Gastroesophageal sphincter (tissue), 4 donors: Measurements from ENCODE around the gene SAMD9. TPM values are rescaled to one million over a fixed set of nuclear protein-coding genes. Genes with fewer than 3 reads are reported as not detected.

Source experiments
- ATAC-seq: fragments of 150-250 bp; one replicate; pipeline ENCODE4 v1.9.1; 2016; ENCODE audit warnings: mild to moderate bottlenecking, moderate library complexity
- H3K27ac ChIP-seq, 4 donors: fragments of 200-600 bp; sonication (generic) in 3 of 4; 1 replicate in 3 of 4; 2 replicates in 1 of 4; pipeline ENCODE4 v1.5.1; 2016 to 2019
- H3K27me3 ChIP-seq: fragments of 200-600 bp; sonication (generic); one replicate; pipeline ENCODE4 v1.5.1; 2019
- H3K36me3 ChIP-seq, 2 donors: fragments of 200-600 bp; sonication (generic); one replicate each; pipeline ENCODE4 v1.5.1; 2019; ENCODE audit warnings: control low read depth in 1 of 2
- H3K4me1 ChIP-seq, 3 donors: fragments of 200-600 bp; sonication (generic); 1 replicate in 2 of 3; 2 replicates in 1 of 3; pipeline ENCODE4 v1.5.1; 2016 to 2019; ENCODE audit warnings: control low read depth in 2 of 3
- H3K4me3 ChIP-seq, 2 donors: fragments of 200-600 bp; sonication (generic); one replicate each; pipeline ENCODE4 v1.5.1; 2019; ENCODE audit warnings: mild to moderate bottlenecking in 1 of 2, moderate library complexity in 1 of 2
- H3K9me3 ChIP-seq, 3 donors: fragments of 200-600 bp; sonication (generic); one replicate each; pipeline ENCODE4 v1.5.1; 2017 to 2019; ENCODE audit warnings: control low read depth in 2 of 3
- CTCF ChIP-seq, 4 experiments: fragments of 200-600 bp in 2 of 4; fragments of 450-650 bp in 2 of 4; sonication (generic) in 1 of 4; IDR thresholded peaks; one replicate each; pipeline ENCODE4 v1.5.1; 2017 to 2019; ENCODE audit warnings: antibody characterized with exemption in 4 of 4, mild to moderate bottlenecking in 2 of 4, moderate library complexity in 2 of 4
- EP300 ChIP-seq: sonication (generic); formaldehyde crosslinking; IDR thresholded peaks from one replicate; pipeline ENCODE4 v1.6.1; 2017; ENCODE audit warnings: antibody characterized with exemption, mild to moderate bottlenecking
- POLR2A ChIP-seq, 2 donors: fragments of 450-650 bp; IDR thresholded peaks; one replicate each; pipeline ENCODE4 v1.6.1; 2017; ENCODE audit warnings: antibody characterized with exemption in 2 of 2, mild to moderate bottlenecking in 2 of 2, moderate library complexity in 1 of 2
- POLR2AphosphoS5 ChIP-seq: sonication (generic); formaldehyde crosslinking; IDR thresholded peaks from one replicate; pipeline ENCODE4 v1.6.1; 2017; ENCODE audit warnings: antibody characterized with exemption
- WGBS, 2 donors: methylation state at CpG; one replicate each; pipeline ENCODE4 v1.1.5; 2018; ENCODE audit warnings: low coverage in 1 of 2; 5-methylcytosine and 5-hydroxymethylcytosine counted together
- total RNA-seq, 4 donors: library from RNA; depleted of rRNA; stranded (reverse); fragments of >200 nt; gene quantifications; one replicate each; pipeline ENCODE4 v1.1.0, GENCODE V29; 2016

SAMD9 gene
- total RNA-seq, result 10 to 100 TPM in 1 of 4 donors, 1 to 10 TPM in 3; 2.4 to 12.2 (median 5.0) TPM

- peaks cover 0 to 11% (median 3%) of the 10 kb centered on the region in 3 donors for H3K4me1 ChIP-seq
- no peak for TF ChIP-seq CTCF (IDR thresholded peaks at IDR 0.05)
- no peak for TF ChIP-seq POLR2AphosphoS5
- no peak for TF ChIP-seq POLR2A (IDR thresholded peaks at IDR 0.05)
- TF ChIP-seq EP300, result no peak
- H3K4me3 ChIP-seq, result peak within 1 kb of the TSS; percentile 46 to 69
- 13 to 15% methylated on average over 4 of the region's 4 CpGs for WGBS, 2 donors
- H3K27ac ChIP-seq, result peak within 1 kb of the TSS; percentile 29 to 62 (median 56)
- no peaks in the 10 kb centered on the region for H3K27me3 ChIP-seq
- peaks cover 0 to 18% (median 0%) of the 10 kb centered on the region in 3 donors for H3K9me3 ChIP-seq
- peaks cover 0 to 9% of the 10 kb centered on the region in 2 donors for H3K36me3 ChIP-seq
- peak; percentile 79 for ATAC-seq
These were observed at the start of gene SAMD9 for GRCh38 chr7:93117852-93118530. SAMD9 (minus strand) TSS chr7:93117979; CDS start chr7:93106097, 11,882 bp downstream.

- H3K27ac ChIP-seq, result no peak overlapping the region
- 40 to 64% methylated on average over 1 of the region's 1 CpG for WGBS, 2 donors
- no peaks in the 10 kb centered on the region for H3K27me3 ChIP-seq
- no peak for ATAC-seq
- no peaks in the 10 kb centered on the region for H3K36me3 ChIP-seq
- no peak overlapping the region for H3K4me3 ChIP-seq
- peaks cover 0 to 14% (median 0%) of the 10 kb centered on the region in 3 donors for H3K9me3 ChIP-seq
- TF ChIP-seq POLR2A (IDR thresholded peaks at IDR 0.05) (no peak), EP300 (no peak), POLR2AphosphoS5 (no peak), CTCF (IDR thresholded peaks at IDR 0.05) (no peak)
- no peaks in the 10 kb centered on the region for H3K4me1 ChIP-seq
These were observed 47.7 kb upstream of the SAMD9 start for GRCh38 chr7:93165447-93165846.

- no peaks in the 10 kb centered on the region for H3K4me1 ChIP-seq
- peaks cover 0 to 7% (median 0%) of the 10 kb centered on the region in 3 donors for H3K9me3 ChIP-seq
- no peaks in the 10 kb centered on the region for H3K36me3 ChIP-seq
- TF ChIP-seq POLR2AphosphoS5, result no peak
- no peak for TF ChIP-seq POLR2A (IDR thresholded peaks at IDR 0.05)
- no peak for TF ChIP-seq EP300
- no peak for TF ChIP-seq CTCF (IDR thresholded peaks at IDR 0.05)
- no peak overlapping the region for H3K27ac ChIP-seq
- ATAC-seq, result no peak
- H3K4me3 ChIP-seq, result no peak overlapping the region
- 77 to 82% methylated on average over 2 of the region's 2 CpGs for WGBS, 2 donors
- H3K27me3 ChIP-seq, result no peaks in the 10 kb centered on the region
These were observed 47.0 kb upstream of the SAMD9 start for GRCh38 chr7:93164766-93165165.

GRCh38 chr7:93161181-93161762 lies 43.5 kb upstream of the SAMD9 start:
- TF ChIP-seq EP300, result no peak
- TF ChIP-seq POLR2AphosphoS5, result no peak
- TF ChIP-seq CTCF (IDR thresholded peaks at IDR 0.05), result no peak
- no peak for TF ChIP-seq POLR2A (IDR thresholded peaks at IDR 0.05)
- Histone ChIP-seq H3K4me1 (no peaks in the 10 kb centered on the region), H3K27me3 (no peaks in the 10 kb centered on the region), H3K4me3 (no peak overlapping the region), H3K27ac (no peak overlapping the region), H3K36me3 (no peaks in the 10 kb centered on the region), H3K9me3 (no peaks in the 10 kb centered on the region)
- 82 to 83% methylated on average over 2 of the region's 3 CpGs for WGBS, 2 donors
- no peak for ATAC-seq

GRCh38 chr7:93160410-93160809 lies 42.6 kb upstream of the SAMD9 start:
- no peak overlapping the region for H3K27ac ChIP-seq
- no peaks in the 10 kb centered on the region for H3K4me1 ChIP-seq
- TF ChIP-seq CTCF (IDR thresholded peaks at IDR 0.05) (no peak), POLR2A (IDR thresholded peaks at IDR 0.05) (no peak), POLR2AphosphoS5 (no peak), EP300 (no peak)
- H3K4me3 ChIP-seq, result no peak overlapping the region
- H3K9me3 ChIP-seq, result no peaks in the 10 kb centered on the region
- ATAC-seq, result no peak
- no peaks in the 10 kb centered on the region for H3K27me3 ChIP-seq
- WGBS, 2 donors, result 67 to 88% methylated on average over 1 of the region's 1 CpG
- H3K36me3 ChIP-seq, result no peaks in the 10 kb centered on the region
